BLaER1 (cell line): ENCODE data around the gene VARS1.
"Not testable (repeated sequence)": the region's sequence is repeated elsewhere in the genome, so short reads cannot be mapped to it uniquely, and the experiment has no call there.

Experiments used
- H3K27ac ChIP-seq: shearing (Covaris generic); formaldehyde crosslinking; 2 replicates; pipeline ENCODE4 v1.8.1; 2022
- H3K27me3 ChIP-seq: shearing (Covaris generic); formaldehyde crosslinking; 2 replicates; pipeline ENCODE4 v1.8.1; 2022
- H3K36me3 ChIP-seq: shearing (Covaris generic); formaldehyde crosslinking; 2 replicates; pipeline ENCODE4 v1.8.1; 2022
- H3K4me1 ChIP-seq: shearing (Covaris generic); formaldehyde crosslinking; 2 replicates; pipeline ENCODE4 v1.8.1; 2022
- H3K4me2 ChIP-seq: shearing (Covaris generic); formaldehyde crosslinking; 2 replicates; pipeline ENCODE4 v1.8.1; 2022
- H3K4me3 ChIP-seq: shearing (Covaris generic); formaldehyde crosslinking; 2 replicates; pipeline ENCODE4 v1.8.1; 2022
- H3K9ac ChIP-seq: shearing (Covaris generic); formaldehyde crosslinking; 2 replicates; pipeline ENCODE4 v1.8.1; 2022
- H3K9me3 ChIP-seq: shearing (Covaris generic); formaldehyde crosslinking; 2 replicates; pipeline ENCODE4 v1.8.1; 2022
- H4K20me1 ChIP-seq: shearing (Covaris generic); formaldehyde crosslinking; 2 replicates; pipeline ENCODE4 v1.8.1; 2022
- Cebpa-rat ChIP-seq: shearing (Covaris generic); IDR thresholded peaks from 2 replicates; pipeline ENCODE4 v1.8.1; 2022

The VARS1 gene

DNA sequence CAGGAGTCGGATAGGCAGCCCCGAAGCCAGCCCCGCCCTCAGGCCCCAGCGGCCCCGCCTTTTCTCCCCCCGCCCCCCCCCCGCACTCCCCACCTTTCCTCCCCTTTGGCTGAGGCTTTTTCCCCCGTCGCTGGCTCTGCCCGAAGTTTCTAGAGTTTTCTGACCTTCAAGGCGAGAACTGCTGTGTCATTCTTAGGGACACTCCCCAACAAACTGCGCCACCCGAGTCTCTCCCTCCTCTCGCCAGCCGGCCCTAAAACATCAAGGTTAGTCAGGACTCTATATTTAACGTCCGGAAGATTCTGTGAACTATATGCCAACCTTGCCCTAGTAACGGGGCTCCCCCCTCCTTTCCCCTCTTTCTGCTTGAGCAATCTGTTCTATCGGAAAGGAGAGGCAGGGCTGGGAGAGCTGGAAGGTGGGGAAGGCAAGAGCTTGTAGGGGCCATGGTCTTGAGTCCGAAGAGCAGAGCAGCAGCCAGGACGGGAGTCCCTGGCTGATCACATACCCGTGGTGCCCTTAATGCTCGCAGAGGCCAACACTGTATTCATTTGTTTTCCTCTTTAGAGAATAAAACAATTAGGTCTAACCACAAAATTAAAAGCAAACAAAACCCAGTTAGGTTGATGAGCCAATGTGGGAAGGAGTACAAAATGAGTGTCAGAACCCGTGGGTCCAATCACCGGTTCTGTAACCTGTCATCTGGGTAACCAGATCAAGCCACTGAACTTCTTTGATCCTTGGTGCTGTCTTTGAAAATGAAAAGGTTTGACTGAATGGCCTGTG lies 26.7 kb upstream of the VARS1 start:
- H3K4me1 ChIP-seq, result peaks cover 59% of the 10 kb centered on the region
- H3K9me3 ChIP-seq, result no peaks in the 10 kb centered on the region
- no peak for TF ChIP-seq Cebpa-rat

DNA sequence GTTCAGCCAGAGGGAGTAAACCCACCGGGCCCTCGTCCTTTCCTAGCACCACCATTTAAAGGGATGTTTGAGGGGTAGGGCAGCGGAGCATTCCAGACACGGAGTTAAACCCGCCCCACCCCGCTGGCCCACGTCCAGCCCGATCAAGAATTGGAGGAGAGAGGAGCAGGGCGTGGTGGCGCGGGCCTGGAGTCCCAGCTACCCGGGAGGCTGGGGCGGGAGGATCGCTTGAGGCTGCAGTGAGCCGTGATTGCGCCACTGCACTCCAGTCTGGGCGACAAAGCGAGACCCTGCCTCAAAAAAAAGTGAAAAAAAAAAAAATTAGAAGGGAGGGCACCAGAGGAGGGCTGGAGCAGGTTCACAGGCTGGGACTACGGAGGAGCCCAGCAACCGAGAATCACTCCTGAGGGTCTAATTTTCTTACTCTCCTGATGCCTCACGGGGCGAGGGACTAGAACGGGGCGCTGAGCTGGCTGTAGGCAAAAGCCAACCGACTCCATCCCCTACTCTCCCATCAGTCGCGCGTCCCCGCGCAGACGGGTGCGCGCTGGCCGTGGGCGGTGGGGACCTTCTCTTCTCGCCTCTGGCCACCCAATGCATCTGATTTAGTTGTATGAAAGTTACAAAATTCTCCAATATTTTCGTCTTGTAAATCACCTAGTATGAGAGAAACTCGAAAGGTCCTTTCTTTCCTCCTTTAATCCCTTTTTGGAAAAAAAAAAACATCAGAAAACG lies 25.9 kb upstream of the VARS1 start:
- no peaks in the 10 kb centered on the region for H3K36me3 ChIP-seq
- H4K20me1 ChIP-seq, result no peaks in the 10 kb centered on the region
- no peak; the same call in 1 of the 2 replicates for TF ChIP-seq Cebpa-rat
- peak overlapping the region; percentile 71 for H3K4me3 ChIP-seq
- no peaks in the 10 kb centered on the region for H3K9me3 ChIP-seq
- H3K27me3 ChIP-seq, result no peaks in the 10 kb centered on the region
- peak overlapping the region; percentile 81 for H3K9ac ChIP-seq
- H3K27ac ChIP-seq, result peak overlapping the region; percentile 81
- H3K4me2 ChIP-seq, result peak overlapping the region; percentile 94
- H3K4me1 ChIP-seq, result peaks cover 56% of the 10 kb centered on the region

More for the DNA sequence above, 26.7 kb upstream of the VARS1 start:
- Histone ChIP-seq H3K4me2 (peak overlapping the region; percentile 94), H3K36me3 (no peaks in the 10 kb centered on the region), H3K4me3 (peak overlapping the region; percentile 71), H3K9ac (peak overlapping the region; percentile 81), H3K27ac (peak overlapping the region; percentile 81), H4K20me1 (no peaks in the 10 kb centered on the region), H3K27me3 (no peaks in the 10 kb centered on the region)

DNA sequence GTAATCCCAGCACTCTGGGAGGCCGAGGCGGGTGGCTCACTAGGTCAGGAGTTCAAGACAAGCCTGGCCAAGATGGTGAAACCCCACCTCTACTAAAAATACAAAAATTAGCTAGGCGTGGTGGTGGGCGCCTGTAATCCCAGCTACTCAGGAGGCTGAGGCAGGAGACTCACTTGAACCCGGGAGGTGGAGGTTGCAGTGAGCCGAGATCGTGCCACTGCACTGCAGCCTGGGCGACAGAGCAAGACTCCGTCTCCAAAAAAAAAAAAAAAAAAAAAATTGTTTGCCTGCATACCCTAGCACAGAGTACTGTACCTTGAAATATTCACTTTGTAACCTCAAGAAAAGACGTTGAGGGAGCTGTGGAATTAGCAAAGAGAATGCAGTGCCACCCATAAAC lies 24.8 kb upstream of the VARS1 start:
- peak overlapping the region; percentile 94 for H3K4me2 ChIP-seq
- not testable (repeated sequence) for H3K9me3 ChIP-seq, H4K20me1 ChIP-seq, H3K4me3 ChIP-seq, H3K9ac ChIP-seq, H3K27me3 ChIP-seq, H3K36me3 ChIP-seq, H3K27ac ChIP-seq
- H3K4me1 ChIP-seq, result peaks cover 48% of the 10 kb centered on the region

DNA sequence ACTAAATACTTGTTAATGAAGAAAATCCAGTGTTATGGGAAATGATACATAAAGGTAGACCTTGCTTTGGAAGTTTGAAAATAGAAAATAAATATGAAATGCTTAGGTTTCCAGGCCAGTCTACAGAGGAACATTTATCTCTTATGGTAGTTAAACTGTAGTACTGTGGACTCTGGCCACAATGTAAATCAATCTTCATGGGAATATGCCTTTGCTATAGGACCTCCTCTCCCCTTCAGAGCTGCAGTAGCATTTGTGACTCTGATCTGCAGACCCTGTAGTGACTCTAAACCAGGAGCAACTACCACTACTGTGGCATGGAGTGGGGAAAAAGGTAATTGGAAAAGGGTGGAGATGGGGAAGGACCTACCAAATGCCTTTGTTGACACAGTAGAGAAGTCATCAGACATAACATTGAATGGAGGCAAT lies 24.3 kb upstream of the VARS1 start:
- TF ChIP-seq Cebpa-rat, result no peak
- Histone ChIP-seq H4K20me1 (no peaks in the 10 kb centered on the region), H3K4me1 (peaks cover 53% of the 10 kb centered on the region), H3K9ac (no peak overlapping the region), H3K27me3 (peaks cover 8% of the 10 kb centered on the region), H3K36me3 (no peaks in the 10 kb centered on the region), H3K9me3 (no peaks in the 10 kb centered on the region), H3K27ac (no peak overlapping the region), H3K4me2 (no peak overlapping the region), H3K4me3 (no peak overlapping the region)

DNA sequence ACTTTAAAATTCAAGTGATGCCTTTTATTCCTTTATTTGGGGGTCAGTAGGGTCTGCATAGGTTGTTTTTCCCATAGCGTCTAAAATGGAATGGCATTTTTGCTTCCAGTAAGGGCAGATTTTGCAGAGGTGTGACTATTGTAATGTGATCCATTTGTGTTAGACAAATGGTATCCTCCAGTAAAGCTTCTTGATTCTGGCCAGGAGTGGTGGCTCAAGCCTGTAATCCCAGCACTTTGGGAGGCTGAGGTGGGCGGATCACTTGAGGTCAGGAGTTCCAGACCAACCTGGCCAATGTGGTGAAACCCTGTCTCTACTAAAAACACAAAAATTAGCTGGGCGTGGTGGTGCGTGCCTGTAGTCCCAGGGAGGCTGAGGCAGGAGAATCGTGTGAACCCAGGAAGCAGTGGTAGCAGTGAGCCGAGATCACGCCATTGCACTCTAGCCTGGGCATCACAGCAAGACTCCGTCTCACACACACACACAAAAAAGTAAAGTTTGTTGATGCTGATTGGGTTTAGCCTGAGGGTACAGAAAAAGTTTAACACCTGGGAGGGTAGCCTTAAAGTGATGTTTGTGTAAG lies 22.5 kb upstream of the VARS1 start:
- peak overlapping the region; percentile 65 for H3K4me3 ChIP-seq
- H4K20me1 ChIP-seq, H3K9me3 ChIP-seq, H3K36me3 ChIP-seq, H3K9ac ChIP-seq: not testable (repeated sequence)
- H3K4me2 ChIP-seq, result peak overlapping the region; percentile 83
- H3K27ac ChIP-seq, result peak overlapping the region; percentile 49; the same call in 1 of the 2 replicates
- peaks cover 53% of the 10 kb centered on the region for H3K4me1 ChIP-seq
- peaks cover 26% of the 10 kb centered on the region for H3K27me3 ChIP-seq

DNA sequence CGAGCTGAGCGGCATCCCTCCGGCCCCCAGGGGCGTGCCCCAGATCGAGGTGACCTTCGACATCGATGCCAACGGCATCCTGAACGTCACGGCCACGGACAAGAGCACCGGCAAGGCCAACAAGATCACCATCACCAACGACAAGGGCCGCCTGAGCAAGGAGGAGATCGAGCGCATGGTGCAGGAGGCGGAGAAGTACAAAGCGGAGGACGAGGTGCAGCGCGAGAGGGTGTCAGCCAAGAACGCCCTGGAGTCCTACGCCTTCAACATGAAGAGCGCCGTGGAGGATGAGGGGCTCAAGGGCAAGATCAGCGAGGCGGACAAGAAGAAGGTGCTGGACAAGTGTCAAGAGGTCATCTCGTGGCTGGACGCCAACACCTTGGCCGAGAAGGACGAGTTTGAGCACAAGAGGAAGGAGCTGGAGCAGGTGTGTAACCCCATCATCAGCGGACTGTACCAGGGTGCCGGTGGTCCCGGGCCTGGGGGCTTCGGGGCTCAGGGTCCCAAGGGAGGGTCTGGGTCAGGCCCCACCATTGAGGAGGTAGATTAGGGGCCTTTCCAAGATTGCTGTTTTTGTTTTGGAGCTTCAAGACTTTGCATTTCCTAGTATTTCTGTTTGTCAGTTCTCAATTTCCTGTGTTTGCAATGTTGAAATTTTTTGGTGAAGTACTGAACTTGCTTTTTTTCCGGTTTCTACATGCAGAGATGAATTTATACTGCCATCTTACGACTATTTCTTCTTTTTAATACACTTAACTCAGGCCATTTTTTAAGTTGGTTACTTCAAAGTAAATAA lies 21.8 kb upstream of the VARS1 start:
- H3K36me3 ChIP-seq, H4K20me1 ChIP-seq, H3K9me3 ChIP-seq: not testable (repeated sequence)
- Histone ChIP-seq H3K4me2 (peak overlapping the region; percentile 83), H3K27me3 (peaks cover 33% of the 10 kb centered on the region), H3K9ac (peak overlapping the region; percentile 68; the same call in 1 of the 2 replicates), H3K4me3 (peak overlapping the region; percentile 65), H3K4me1 (peaks cover 46% of the 10 kb centered on the region), H3K27ac (peak overlapping the region; percentile 49; the same call in 1 of the 2 replicates)

DNA sequence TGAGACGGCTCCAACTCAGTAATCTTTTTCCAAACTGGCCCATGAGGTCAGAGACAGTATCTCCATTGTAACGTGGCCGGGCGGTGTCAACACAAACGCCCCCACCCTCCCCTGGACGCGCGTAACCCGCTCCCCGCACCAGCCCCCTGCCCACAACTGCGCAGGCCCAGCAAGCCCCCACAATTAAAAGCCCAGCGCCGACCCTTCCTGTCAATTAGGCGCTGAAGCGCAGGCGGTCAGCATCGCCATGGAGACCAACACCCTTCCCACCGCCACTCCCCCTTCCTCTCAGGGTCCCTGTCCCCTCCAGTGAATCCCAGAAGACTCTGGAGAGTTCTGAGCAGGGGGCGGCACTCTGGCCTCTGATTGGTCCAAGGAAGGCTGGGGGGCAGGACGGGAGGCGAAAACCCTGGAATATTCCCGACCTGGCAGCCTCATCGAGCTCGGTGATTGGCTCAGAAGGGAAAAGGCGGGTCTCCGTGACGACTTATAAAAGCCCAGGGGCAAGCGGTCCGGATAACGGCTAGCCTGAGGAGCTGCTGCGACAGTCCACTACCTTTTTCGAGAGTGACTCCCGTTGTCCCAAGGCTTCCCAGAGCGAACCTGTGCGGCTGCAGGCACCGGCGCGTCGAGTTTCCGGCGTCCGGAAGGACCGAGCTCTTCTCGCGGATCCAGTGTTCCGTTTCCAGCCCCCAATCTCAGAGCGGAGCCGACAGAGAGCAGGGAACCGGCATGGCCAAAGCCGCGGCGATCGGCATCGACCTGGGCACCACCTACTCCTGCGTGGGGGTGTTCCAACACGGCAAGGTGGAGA lies 19.7 kb upstream of the VARS1 start, which contains the start of the genes HSPA1A and HSPA1L:
TSS of gene HSPA1A (plus strand) at position 519 of the 814 bp plus-strand sequence. CDS start at position 733, 214 bp downstream.
TSS of gene HSPA1L (minus strand) at position 259 of the 814 bp plus-strand sequence. CDS start 3,311 bp downstream, outside the sequence.
- Histone ChIP-seq H4K20me1 (no peaks in the 10 kb centered on the region), H3K9ac (peak within 1 kb of the TSS; percentile 36), H3K9me3 (no peaks in the 10 kb centered on the region), H3K4me1 (peaks cover 32% of the 10 kb centered on the region), H3K27me3 (peaks cover 34% of the 10 kb centered on the region), H3K27ac (peak within 1 kb of the TSS; percentile 45; the same call in 1 of the 2 replicates), H3K4me3 (peak within 1 kb of the TSS; percentile 65), H3K36me3 (no peaks in the 10 kb centered on the region), H3K4me2 (peak within 1 kb of the TSS; percentile 81)
- TF ChIP-seq Cebpa-rat, result no peak

DNA sequence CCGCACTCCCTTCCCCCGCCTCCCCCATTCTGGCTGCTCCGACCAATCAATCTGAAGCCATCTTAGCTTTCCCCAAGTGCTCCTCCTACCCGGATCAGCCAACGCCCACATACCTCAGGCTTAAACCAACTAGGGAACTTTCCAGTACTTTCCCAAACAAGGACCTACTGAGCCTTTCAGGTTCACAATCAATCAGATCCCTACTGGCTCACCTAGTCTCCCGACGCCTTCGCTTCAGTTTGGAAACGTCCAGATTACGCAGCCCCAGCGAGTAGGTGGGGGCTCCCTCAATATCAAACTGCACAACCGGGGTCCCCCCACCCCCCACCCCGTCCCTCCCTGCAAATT lies 19.1 kb upstream of the VARS1 start:
- Histone ChIP-seq H3K4me2 (peak overlapping the region; percentile 81), H3K36me3 (no peaks in the 10 kb centered on the region), H4K20me1 (no peaks in the 10 kb centered on the region), H3K4me3 (peak overlapping the region; percentile 65), H3K9ac (no peak overlapping the region), H3K9me3 (no peaks in the 10 kb centered on the region), H3K27ac (no peak overlapping the region), H3K27me3 (peaks cover 34% of the 10 kb centered on the region), H3K4me1 (peaks cover 32% of the 10 kb centered on the region)
- no peak for TF ChIP-seq Cebpa-rat
